NT2/D1 (cell line): Measurements from ENCODE around the gene CACNG6.

ENCODE experiments used
- YY1 ChIP-seq: IDR thresholded peaks from 2 replicates; pipeline ENCODE4 v1.6.1; 2011; ENCODE audit not compliant: insufficient read length, insufficient read depth
- ZNF274 ChIP-seq: IDR thresholded peaks from 2 replicates; pipeline ENCODE4 v1.6.1; 2011; ENCODE audit warnings: mild to moderate bottlenecking, low read depth, low read length

GRCh38 chr19:53961523-53962356, 29.7 kb upstream of the CACNG6 start:
- TF ChIP-seq YY1 (no peak), ZNF274 (no peak)
